ENCODE measurements around the gene RNF166. TPM values are rescaled to one million over a fixed set of nuclear protein-coding genes. Genes with fewer than 3 reads are reported as not detected.

The RNF166 gene
- polyA plus RNA-seq, 1 experiment, result 6.8 TPM

DNA sequence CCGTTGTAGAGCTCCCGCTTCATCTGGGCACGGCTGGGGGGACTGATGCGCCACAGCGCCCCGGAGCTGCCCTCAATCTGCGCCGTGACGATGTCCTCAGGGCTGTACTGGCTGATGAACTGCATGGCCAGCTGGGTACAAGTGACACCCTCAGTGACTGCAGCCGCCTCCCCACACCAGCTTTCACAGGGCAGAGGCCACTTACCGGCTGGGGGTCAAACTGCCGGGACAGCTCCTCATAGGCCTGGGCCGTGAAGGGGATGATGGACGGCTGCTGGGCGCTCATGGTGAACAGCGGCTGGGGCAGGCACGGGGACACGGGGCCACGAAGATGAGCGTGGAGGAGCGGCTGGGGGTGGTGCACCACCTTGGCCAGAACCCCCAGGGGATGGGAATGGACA lies 10.4 kb upstream of the RNF166 start:
- TF ChIP-seq, protein P1, sequence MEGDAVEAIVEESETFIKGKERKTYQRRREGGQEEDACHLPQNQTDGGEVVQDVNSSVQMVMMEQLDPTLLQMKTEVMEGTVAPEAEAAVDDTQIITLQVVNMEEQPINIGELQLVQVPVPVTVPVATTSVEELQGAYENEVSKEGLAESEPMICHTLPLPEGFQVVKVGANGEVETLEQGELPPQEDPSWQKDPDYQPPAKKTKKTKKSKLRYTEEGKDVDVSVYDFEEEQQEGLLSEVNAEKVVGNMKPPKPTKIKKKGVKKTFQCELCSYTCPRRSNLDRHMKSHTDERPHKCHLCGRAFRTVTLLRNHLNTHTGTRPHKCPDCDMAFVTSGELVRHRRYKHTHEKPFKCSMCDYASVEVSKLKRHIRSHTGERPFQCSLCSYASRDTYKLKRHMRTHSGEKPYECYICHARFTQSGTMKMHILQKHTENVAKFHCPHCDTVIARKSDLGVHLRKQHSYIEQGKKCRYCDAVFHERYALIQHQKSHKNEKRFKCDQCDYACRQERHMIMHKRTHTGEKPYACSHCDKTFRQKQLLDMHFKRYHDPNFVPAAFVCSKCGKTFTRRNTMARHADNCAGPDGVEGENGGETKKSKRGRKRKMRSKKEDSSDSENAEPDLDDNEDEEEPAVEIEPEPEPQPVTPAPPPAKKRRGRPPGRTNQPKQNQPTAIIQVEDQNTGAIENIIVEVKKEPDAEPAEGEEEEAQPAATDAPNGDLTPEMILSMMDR (IDR thresholded peaks at IDR 0.05; ENCODE audit: low read depth, low read length), result no peak
- CTCF ChIA-PET, result interaction anchor here (2.8 kb wide), 1 partner anchor 21 kb away, joined by 10 read pairs; no protein-coding TSS in a partner anchor
- no peaks in the 10 kb centered on the region for H3K27me3 ChIP-seq (ENCODE audit: control insufficient read depth, insufficient read depth, low read length)
- DNase-seq (ENCODE audit: low read depth, low spot score), result no peak
- no peak overlapping the region for H3K4me3 ChIP-seq (ENCODE audit: low read depth, low read length)
- H3K27ac ChIP-seq (ENCODE audit: low read depth, low read length), result no peak overlapping the region
- POLR2A ChIA-PET, result no interaction called here
- H3K9me3 ChIP-seq (ENCODE audit: control insufficient read depth, insufficient read depth, low read length), result peaks cover 10% of the 10 kb centered on the region; the same call in 1 of the 2 replicates

DNA sequence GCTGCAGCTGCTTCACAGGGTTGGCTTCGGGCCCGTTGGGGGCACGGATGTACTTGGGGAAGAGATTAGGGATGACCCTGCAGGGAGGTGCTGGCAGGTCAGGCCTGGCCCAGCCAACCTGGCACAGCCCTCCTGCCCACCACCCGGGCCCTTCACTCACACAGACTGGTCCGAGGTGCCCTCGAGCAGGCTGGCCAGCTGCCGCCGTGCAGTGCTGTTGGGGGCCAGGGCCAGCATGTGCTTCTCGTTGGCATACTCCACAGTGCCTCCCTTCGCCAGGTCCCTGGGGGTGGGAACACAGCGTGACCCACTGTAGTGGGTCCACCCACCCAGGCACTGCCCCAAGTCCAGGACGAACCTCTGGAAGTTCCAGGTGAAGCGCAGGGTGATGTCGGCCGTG lies 10.0 kb upstream of the RNF166 start:
- no peak for DNase-seq (ENCODE audit: low read depth, low spot score)
- H3K9me3 ChIP-seq (ENCODE audit: control insufficient read depth, insufficient read depth, low read length), result peaks cover 10% of the 10 kb centered on the region; the same call in 1 of the 2 replicates
- no peaks in the 10 kb centered on the region for H3K27me3 ChIP-seq (ENCODE audit: control insufficient read depth, insufficient read depth, low read length)
- ChIA-PET POLR2A (interaction anchor here (0.8 kb wide), 1 partner anchor 21 kb away, joined by 3 read pairs; no protein-coding TSS in a partner anchor), CTCF (interaction anchor here (2.8 kb wide), 1 partner anchor 21 kb away, joined by 10 read pairs; no protein-coding TSS in a partner anchor)
- H3K4me3 ChIP-seq (ENCODE audit: low read depth, low read length), result no peak overlapping the region
- TF ChIP-seq, protein P1 (IDR thresholded peaks at IDR 0.05; ENCODE audit: low read depth, low read length), result no peak
- H3K27ac ChIP-seq (ENCODE audit: low read depth, low read length), result no peak overlapping the region

DNA sequence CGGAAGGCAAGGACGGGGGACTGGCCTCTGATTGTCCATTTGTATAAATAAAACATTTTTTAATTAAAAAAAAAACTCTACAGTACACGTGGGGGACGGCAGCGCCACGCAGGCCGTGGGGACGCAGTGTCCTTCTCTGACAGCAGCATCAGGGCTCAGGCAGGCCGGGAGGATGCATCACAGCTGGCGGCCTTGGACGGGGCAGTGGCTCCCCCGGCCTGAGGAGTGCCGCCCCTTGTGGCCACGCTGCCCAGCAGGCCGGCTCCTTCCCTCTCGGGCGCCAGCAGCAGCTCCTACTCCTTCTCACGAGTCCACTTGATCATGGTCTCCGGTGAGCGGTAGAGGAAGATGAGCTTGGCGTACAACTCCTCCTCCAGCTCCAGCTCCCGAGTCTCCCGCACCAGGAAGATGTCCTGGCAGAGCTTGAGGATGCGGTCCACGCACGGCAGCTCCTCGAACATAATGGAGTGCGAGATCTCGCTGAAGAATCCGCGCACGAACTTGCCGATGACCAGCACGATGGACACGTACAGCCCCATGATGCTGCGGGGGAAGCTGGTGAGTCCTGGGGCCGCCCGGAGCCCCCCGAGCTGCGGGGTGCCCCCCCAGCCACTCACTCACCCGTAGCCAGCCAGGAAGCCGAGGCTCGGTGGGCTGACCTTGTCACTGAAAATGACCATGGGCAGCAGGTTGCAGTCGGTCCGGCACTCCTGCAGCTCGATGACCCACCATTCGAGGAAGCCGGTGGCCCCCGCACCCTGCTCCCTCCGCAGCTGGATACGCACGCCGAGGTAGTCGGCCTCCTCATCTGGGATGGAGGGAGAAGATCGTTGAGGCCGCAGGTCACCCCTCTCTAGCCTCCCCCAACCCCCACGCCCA lies 9.3 kb upstream of the RNF166 start:
- TF ChIP-seq, protein P1 (IDR thresholded peaks at IDR 0.05; ENCODE audit: low read depth, low read length), result no peak
- peaks cover 10% of the 10 kb centered on the region; the same call in 1 of the 2 replicates for H3K9me3 ChIP-seq (ENCODE audit: control insufficient read depth, insufficient read depth, low read length)
- ChIA-PET CTCF (interaction anchor here (2.8 kb wide), 1 partner anchor 22 kb away, joined by 10 read pairs; no protein-coding TSS in a partner anchor), POLR2A (interaction anchor here (0.5 to 0.8 kb wide), 2 partner anchors 22 to 28 kb away, joined by 3 read pairs; no protein-coding TSS in a partner anchor)
- no peak for DNase-seq (ENCODE audit: low read depth, low spot score)
- no peak overlapping the region for H3K4me3 ChIP-seq (ENCODE audit: low read depth, low read length)
- no peaks in the 10 kb centered on the region for H3K27me3 ChIP-seq (ENCODE audit: control insufficient read depth, insufficient read depth, low read length)
- H3K27ac ChIP-seq (ENCODE audit: low read depth, low read length), result no peak overlapping the region

DNA sequence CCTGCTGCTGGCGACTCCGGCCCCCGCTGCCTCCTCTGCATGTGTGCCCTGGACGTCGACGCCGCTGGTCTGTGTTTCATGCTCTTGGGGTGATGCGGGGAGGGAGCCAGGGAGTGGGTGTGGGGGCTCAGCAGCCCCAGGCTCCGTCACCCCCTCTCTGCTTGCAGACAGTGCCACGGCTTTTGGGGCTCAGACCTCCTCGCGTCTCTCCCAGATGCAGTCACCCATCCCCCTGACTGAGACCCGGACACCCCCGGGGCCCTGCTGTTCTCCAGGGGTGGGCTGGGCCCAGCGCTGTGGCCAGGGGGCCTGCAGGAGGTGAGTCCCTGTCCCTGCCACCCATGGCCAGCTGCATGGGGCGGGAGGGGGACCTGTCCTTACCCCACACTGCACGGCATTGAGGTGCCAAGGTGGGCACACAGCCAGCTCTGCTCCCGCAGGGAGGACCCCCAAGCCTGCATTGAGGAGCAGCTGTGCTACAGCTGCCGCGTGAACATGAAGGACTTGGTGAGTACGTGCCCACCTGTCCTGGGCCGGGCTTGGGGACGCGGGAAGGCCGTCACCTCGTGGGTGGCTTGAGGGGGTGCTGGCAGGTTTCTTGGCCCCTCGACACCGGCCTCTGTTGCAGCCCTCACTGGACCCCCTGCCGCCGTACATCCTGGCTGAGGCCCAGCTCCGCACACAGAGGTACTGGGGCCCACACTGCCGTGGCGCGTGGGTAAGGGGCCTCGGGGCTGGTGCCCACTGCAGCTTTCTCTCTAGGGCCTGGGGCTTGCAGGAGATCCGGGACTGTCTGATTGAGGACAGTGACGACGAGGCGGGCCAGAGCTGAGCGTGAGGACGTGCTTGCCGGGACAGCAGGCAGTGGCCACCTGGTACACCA lies 8.5 kb upstream of the RNF166 start:
- ChIA-PET CTCF (no interaction called here), POLR2A (interaction anchor here (0.5 kb wide), 2 partner anchors 27 to 33 kb away, joined by 3 read pairs; no protein-coding TSS in a partner anchor)
- H3K27ac ChIP-seq (ENCODE audit: low read depth, low read length), result peak overlapping the region; percentile 2
- H3K4me3 ChIP-seq (ENCODE audit: low read depth, low read length), result no peak overlapping the region
- H3K9me3 ChIP-seq (ENCODE audit: control insufficient read depth, insufficient read depth, low read length), result peaks cover 10% of the 10 kb centered on the region; the same call in 1 of the 2 replicates
- no peak for DNase-seq (ENCODE audit: low read depth, low spot score)
- TF ChIP-seq, protein P1 (IDR thresholded peaks at IDR 0.05; ENCODE audit: low read depth, low read length), result no peak
- no peaks in the 10 kb centered on the region for H3K27me3 ChIP-seq (ENCODE audit: control insufficient read depth, insufficient read depth, low read length)
